Right cardiac atrium (tissue), 5 donors: ENCODE data around the gene LAMA1. TPM values are rescaled to one million over a fixed set of nuclear protein-coding genes. Genes with fewer than 3 reads are reported as not detected.

Experiments
- ATAC-seq, 2 donors: fragments of 200-7000 bp; cut with Tn5 transposase; one replicate each; pipeline versions ENCODE4 v1.8.0 to v1.9.1; 2020; ENCODE audit warnings: moderate library complexity in 2 of 2, mild to moderate bottlenecking in 1 of 2
- DNase-seq, 3 donors: peaks; one replicate each; pipeline ENCODE4 v3.0.0-alpha.2; 2020
- H3K27ac ChIP-seq: one replicate; pipeline ENCODE4 v1.5.1; 2013; ENCODE audit warnings: mild to moderate bottlenecking, low read length, control low read depth, moderate library complexity
- H3K27me3 ChIP-seq: one replicate; pipeline ENCODE4 v1.6.1; 2013; ENCODE audit not compliant: control insufficient read depth, insufficient read depth
- H3K4me1 ChIP-seq: one replicate; pipeline ENCODE4 v1.6.1; 2013; ENCODE audit warnings: low read length; ENCODE audit not compliant: control insufficient read depth, insufficient read depth
- H3K4me3 ChIP-seq: one replicate; pipeline ENCODE4 v1.5.1; 2013; ENCODE audit warnings: low read length, control low read depth
- H3K9me3 ChIP-seq: one replicate; pipeline ENCODE4 v1.6.1; 2013; ENCODE audit warnings: low read length; ENCODE audit not compliant: control insufficient read depth
- WGBS: extraction: QIAGEN DNeasy Blood & Tissue Kit; methylation state at CpG from one replicate; pipeline ENCODE4 v1.1.7; 2013; 5-methylcytosine and 5-hydroxymethylcytosine counted together
- intact Hi-C, 4 donors: fragments of 100-400 bp; cut with DNase I; formaldehyde crosslinking; loops; one replicate each; pipeline versions ENCODE4 v1.11.0 to v1.14.0; 2022 to 2023
- polyA plus RNA-seq: library from polyadenylated mRNA; stranded (reverse); fragments of 200-250 nt; gene quantifications from one replicate; pipeline ENCODE4 v1.2.3, GENCODE V29; 2013
- total RNA-seq, 4 donors: library from RNA; stranded (reverse); fragmentation: NEBNext Ultra II Directional; extraction: Animal tissue kit (Norgen Biotek cat#: 25700); gene quantifications; one replicate each; pipeline ENCODE4 v1.2.1, GENCODE V29; 2021
- donor health status: healthy with polysubstance abuse.
- donor health status: DM: no; HTN: yes; CAD: no.
- donor health status: DM: no; HTN: no; CAD: no.
- donor health status: DM: no; HTN: yes; CAD: no; lungs with severe emphysema.
- donor health status: DM: yes; HTN: yes; CAD: no.

Gene LAMA1
- total and polyA plus RNA-seq, 5 donors = 0.02 to 0.81 (median 0.06) TPM; not detected in 2

- no peaks in the 10 kb centered on the region for H3K9me3 ChIP-seq
- intact Hi-C loops = no loop called here
- 90% methylated on average over 12 of the region's 12 CpGs for WGBS
- DNase-seq (no peak), ATAC-seq (no peak)
- no peaks in the 10 kb centered on the region for H3K4me1 ChIP-seq
- no peak overlapping the region for H3K27ac ChIP-seq
- H3K4me3 ChIP-seq = no peak overlapping the region
- no peaks in the 10 kb centered on the region for H3K27me3 ChIP-seq
These were observed 158.5 kb downstream of the LAMA1 start for GRCh38 chr18:6959110-6959509.

- intact Hi-C loops = no loop called here
- no peak for ATAC-seq
- 91% methylated on average over 12 of the region's 12 CpGs for WGBS
These were observed 160.6 kb downstream of the LAMA1 start for GRCh38 chr18:6956999-6957398.

GRCh38 chr18:6956495-6956894 lies 161.1 kb downstream of the LAMA1 start:
- WGBS = 85% methylated on average over 5 of the region's 5 CpGs
- no peaks in the 10 kb centered on the region for H3K27me3 ChIP-seq

More at GRCh38 chr18:6956999-6957398, 160.6 kb downstream of the LAMA1 start:
- H3K4me1 ChIP-seq = no peaks in the 10 kb centered on the region
- no peaks in the 10 kb centered on the region for H3K9me3 ChIP-seq
- DNase-seq = no peak
- no peak overlapping the region for H3K27ac ChIP-seq
- H3K27me3 ChIP-seq = no peaks in the 10 kb centered on the region
- no peak overlapping the region for H3K4me3 ChIP-seq

GRCh38 chr18:6955304-6955703 lies 162.3 kb downstream of the LAMA1 start:
- ATAC-seq = no peak
- 94% methylated on average over 18 of the region's 18 CpGs for WGBS
- no peak for DNase-seq
- H3K4me1 ChIP-seq = no peaks in the 10 kb centered on the region
- no peaks in the 10 kb centered on the region for H3K27me3 ChIP-seq
- no peak overlapping the region for H3K4me3 ChIP-seq
- H3K9me3 ChIP-seq = no peaks in the 10 kb centered on the region
- H3K27ac ChIP-seq = no peak overlapping the region
- intact Hi-C loops = no loop called here

More at GRCh38 chr18:6956495-6956894, 161.1 kb downstream of the LAMA1 start:
- ATAC-seq = no peak
- Histone ChIP-seq H3K4me1 (no peaks in the 10 kb centered on the region), H3K9me3 (no peaks in the 10 kb centered on the region), H3K4me3 (no peak overlapping the region), H3K27ac (no peak overlapping the region)
- intact Hi-C loops = no loop called here
- no peak for DNase-seq

GRCh38 chr18:6954501-6954900 lies 163.1 kb downstream of the LAMA1 start:
- WGBS = 79% methylated on average over 4 of the region's 4 CpGs
- Histone ChIP-seq H3K27ac (no peak overlapping the region), H3K4me1 (no peaks in the 10 kb centered on the region), H3K4me3 (no peak overlapping the region), H3K27me3 (no peaks in the 10 kb centered on the region), H3K9me3 (no peaks in the 10 kb centered on the region)
- no peak for ATAC-seq
- intact Hi-C loops = no loop called here
- DNase-seq = no peak

GRCh38 chr18:6951336-6952090 lies 166.1 kb downstream of the LAMA1 start:
- no peak for DNase-seq
- no peak for ATAC-seq
- 74% methylated on average over 17 of the region's 17 CpGs for WGBS
- Histone ChIP-seq H3K27me3 (no peaks in the 10 kb centered on the region), H3K27ac (no peak overlapping the region), H3K4me1 (no peaks in the 10 kb centered on the region), H3K4me3 (no peak overlapping the region), H3K9me3 (no peaks in the 10 kb centered on the region)
- intact Hi-C loops = no loop called here

GRCh38 chr18:6950641-6951040 lies 167.0 kb downstream of the LAMA1 start:
- H3K4me3 ChIP-seq = no peak overlapping the region
- H3K27ac ChIP-seq = no peak overlapping the region
- no peaks in the 10 kb centered on the region for H3K9me3 ChIP-seq
- no peaks in the 10 kb centered on the region for H3K27me3 ChIP-seq
- DNase-seq (no peak), ATAC-seq (no peak)
- no peaks in the 10 kb centered on the region for H3K4me1 ChIP-seq
- intact Hi-C loops = no loop called here
- 85% methylated on average over 14 of the region's 14 CpGs for WGBS

GRCh38 chr18:6949800-6950586 lies 167.6 kb downstream of the LAMA1 start:
- Histone ChIP-seq H3K27ac (no peak overlapping the region), H3K27me3 (no peaks in the 10 kb centered on the region), H3K4me1 (no peaks in the 10 kb centered on the region), H3K4me3 (no peak overlapping the region), H3K9me3 (no peaks in the 10 kb centered on the region)
- intact Hi-C loops = no loop called here
- DNase-seq (no peak), ATAC-seq (no peak)
- 74% methylated on average over 11 of the region's 11 CpGs for WGBS

GRCh38 chr18:6948281-6949055 lies 169.1 kb downstream of the LAMA1 start:
- no peak overlapping the region for H3K4me3 ChIP-seq
- intact Hi-C loops = no loop called here
- no peak for DNase-seq
- ATAC-seq = no peak
- H3K27ac ChIP-seq = no peak overlapping the region
- H3K4me1 ChIP-seq = no peaks in the 10 kb centered on the region
- no peaks in the 10 kb centered on the region for H3K9me3 ChIP-seq
- WGBS = 77% methylated on average over 16 of the region's 16 CpGs
- H3K27me3 ChIP-seq = no peaks in the 10 kb centered on the region

GRCh38 chr18:6947338-6948030 lies 170.1 kb downstream of the LAMA1 start:
- H3K9me3 ChIP-seq = no peaks in the 10 kb centered on the region
- no peaks in the 10 kb centered on the region for H3K27me3 ChIP-seq
- 62% methylated on average over 10 of the region's 10 CpGs for WGBS
- no peaks in the 10 kb centered on the region for H3K4me1 ChIP-seq
- H3K4me3 ChIP-seq = no peak overlapping the region
- no peak for DNase-seq
- intact Hi-C loops = no loop called here
- H3K27ac ChIP-seq = no peak overlapping the region
- ATAC-seq = no peak
